ENCODE results near the gene TNIK. TPM values are rescaled to one million over a fixed set of nuclear protein-coding genes. Genes with fewer than 3 reads are reported as not detected.

TNIK gene
- total and polyA plus RNA-seq, 4 donors, result 3.7 to 9.8 (median 5.2) TPM

DNA sequence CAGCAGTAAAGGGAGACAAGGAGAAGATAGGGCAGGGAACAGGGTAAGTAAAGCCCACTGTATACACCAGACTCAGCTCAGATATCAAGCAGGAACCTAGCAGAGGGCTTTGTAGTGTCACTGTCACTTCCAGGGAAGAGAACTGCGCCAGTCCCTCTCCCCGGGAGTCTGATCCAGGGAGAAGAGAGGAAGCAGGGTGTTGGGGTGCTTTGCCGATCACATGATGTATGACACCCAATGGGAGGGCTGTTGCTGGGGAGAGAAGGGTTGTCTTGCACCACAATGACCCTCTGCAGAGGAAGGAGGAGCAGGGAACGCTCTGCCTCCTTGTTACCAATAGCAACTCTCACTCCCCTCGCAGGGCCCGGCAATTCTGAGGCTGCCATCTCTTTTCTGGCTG lies 286.5 kb downstream of the TNIK start:
- no peak for DNase-seq (ENCODE audit: low spot score)
- peaks cover 0 to 20% (median 10%) of the 10 kb centered on the region in 4 donors for H3K4me1 ChIP-seq (ENCODE audit: control insufficient read depth in 4 of 4, insufficient read depth in 4 of 4, low read length in 3 of 4)
- no peak overlapping the region for H3K4me3 ChIP-seq (ENCODE audit: low read depth in 1 of 3, low read length in 3 of 3)
- H3K27ac ChIP-seq (ENCODE audit: low read depth in 1 of 2, low read length in 2 of 2), result no peak overlapping the region
- no peaks in the 10 kb centered on the region for H3K27me3 ChIP-seq (ENCODE audit: control insufficient read depth in 4 of 4, insufficient read depth in 4 of 4, low read length in 3 of 4)
- no peaks in the 10 kb centered on the region for H3K9me3 ChIP-seq (ENCODE audit: control insufficient read depth in 4 of 4, low read length in 3 of 4)
- H3K9ac ChIP-seq (ENCODE audit: low read depth in 1 of 2, low read length in 2 of 2), result no peak overlapping the region
- no peak for TF ChIP-seq TAF1 (conservative IDR thresholded peaks at IDR 0.05)
- no peak for TF ChIP-seq NR2F2 (IDR thresholded peaks at IDR 0.05)
- TF ChIP-seq, protein P1, sequence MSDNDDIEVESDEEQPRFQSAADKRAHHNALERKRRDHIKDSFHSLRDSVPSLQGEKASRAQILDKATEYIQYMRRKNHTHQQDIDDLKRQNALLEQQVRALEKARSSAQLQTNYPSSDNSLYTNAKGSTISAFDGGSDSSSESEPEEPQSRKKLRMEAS (IDR thresholded peaks at IDR 0.05), result no peak
- no peak for TF ChIP-seq GABPA (IDR thresholded peaks at IDR 0.05 in 1 of 2, conservative IDR thresholded peaks at IDR 0.05 in 1 of 2)
- no peak for TF ChIP-seq HNF4G (IDR thresholded peaks at IDR 0.05)
- no peak for TF ChIP-seq EGR1 (IDR thresholded peaks at IDR 0.05; ENCODE audit: low read depth in 2 of 2)
- TF ChIP-seq JUND (IDR thresholded peaks at IDR 0.05), result no peak
- TF ChIP-seq HNF4A (conservative IDR thresholded peaks at IDR 0.05), result no peak
- TF ChIP-seq RXRA (IDR thresholded peaks at IDR 0.05), result no peak
- no peak for TF ChIP-seq FOXA2 (IDR thresholded peaks at IDR 0.05)
- TF ChIP-seq FOXA1 (IDR thresholded peaks at IDR 0.05), result no peak
- no peak for TF ChIP-seq SP1 (IDR thresholded peaks at IDR 0.05)
- no peak for TF ChIP-seq RAD21 (IDR thresholded peaks at IDR 0.05)
- no peak for TF ChIP-seq ZBTB33 (IDR thresholded peaks at IDR 0.05)
- no peak for TF ChIP-seq YY1 (IDR thresholded peaks at IDR 0.05)
- no peak for TF ChIP-seq CTCF (IDR thresholded peaks at IDR 0.05; ENCODE audit: low read depth, low read length, missing input control)
- no peak for TF ChIP-seq REST (IDR thresholded peaks at IDR 0.05)
- no peak for TF ChIP-seq ATF3 (IDR thresholded peaks at IDR 0.05)
- WGBS, result 70% methylated on average over 6 of the region's 6 CpGs
- peaks cover 0 to 2% (median 0%) of the 10 kb centered on the region in 4 donors for H3K36me3 ChIP-seq (ENCODE audit: control insufficient read depth in 4 of 4, insufficient read depth in 3 of 4, low read depth in 1 of 4, low read length in 3 of 4)
